Measurements from ENCODE around the gene SORBS1.

SORBS1 gene

DNA sequence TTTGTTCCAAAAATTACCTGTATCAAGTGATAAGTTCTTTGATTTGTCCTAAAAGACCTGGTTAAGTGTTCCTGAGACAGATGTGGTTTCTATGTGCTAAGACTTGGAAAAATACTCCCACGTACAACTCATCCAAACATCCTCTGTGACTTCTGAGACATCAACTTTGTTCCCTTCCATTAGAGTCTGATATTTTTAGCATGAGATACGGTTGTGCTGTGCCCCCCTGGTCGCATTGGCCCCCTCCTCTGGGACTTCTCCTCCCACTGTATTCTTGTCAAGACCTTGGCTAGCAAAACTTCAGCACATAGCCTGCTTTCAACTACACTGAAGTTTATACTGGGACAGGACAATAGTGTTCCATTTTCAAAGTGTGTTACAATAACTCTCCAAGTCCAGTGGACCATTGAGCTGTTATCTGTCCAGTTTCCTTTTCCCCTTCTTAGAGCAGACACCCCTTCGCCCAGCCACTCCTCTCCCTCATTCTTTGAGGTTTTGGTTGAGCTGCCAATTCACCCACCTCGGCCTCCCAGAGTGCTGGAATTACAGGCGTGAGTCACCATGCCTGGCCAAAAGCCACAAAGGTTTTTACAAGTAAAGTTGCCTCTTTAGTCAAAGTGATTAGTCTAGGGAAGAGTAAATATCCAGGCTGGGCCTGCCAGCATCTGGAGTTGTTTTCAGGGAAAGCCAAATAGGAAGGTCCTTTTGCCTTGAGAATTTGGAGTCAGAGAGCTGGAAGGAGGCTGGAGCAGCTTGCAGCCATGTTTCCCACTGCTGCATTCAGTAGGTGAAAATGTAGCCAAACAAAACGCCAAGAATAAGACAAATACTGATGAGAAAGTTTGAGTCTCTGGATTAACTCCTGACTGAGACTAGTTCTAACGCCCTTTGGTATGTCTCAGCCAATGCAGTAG, 252.5 kb downstream of the SORBS1 start:
- Mint-ChIP-seq H3K27ac (no peak overlapping the region), H3K4me3 (no peak overlapping the region), H3K9me3 (no peaks in the 10 kb centered on the region), H3K36me3 (ENCODE audit: low read depth) (no peaks in the 10 kb centered on the region), H3K27me3 (ENCODE audit: low read depth) (peaks cover 12% of the 10 kb centered on the region), H3K4me1 (ENCODE audit: low read depth) (peaks cover 15% of the 10 kb centered on the region)

DNA sequence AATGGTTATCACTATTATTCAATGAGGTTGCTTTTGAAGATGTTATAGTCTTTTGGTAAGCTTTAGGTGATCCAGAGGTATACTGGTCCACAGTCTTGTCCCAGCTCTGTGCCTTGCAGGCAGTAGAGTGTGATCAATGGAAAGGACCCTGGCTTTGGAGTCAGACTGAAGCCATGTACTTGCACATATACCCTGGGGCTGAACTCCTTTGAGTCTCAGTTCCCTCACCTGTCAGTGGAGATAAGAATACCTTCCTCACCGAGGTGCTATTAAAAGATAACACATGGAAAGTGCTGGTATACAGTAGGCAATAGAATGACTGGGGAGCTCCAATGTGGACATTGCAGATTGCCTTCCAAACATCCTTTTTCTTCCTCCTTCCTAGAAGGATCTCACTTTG, 254.3 kb downstream of the SORBS1 start:
- Mint-ChIP-seq H3K27me3 (ENCODE audit: low read depth) (peaks cover 9% of the 10 kb centered on the region), H3K9me3 (no peaks in the 10 kb centered on the region), H3K4me3 (no peak overlapping the region), H3K4me1 (ENCODE audit: low read depth) (peaks cover 15% of the 10 kb centered on the region), H3K27ac (no peak overlapping the region), H3K36me3 (ENCODE audit: low read depth) (no peaks in the 10 kb centered on the region)

DNA sequence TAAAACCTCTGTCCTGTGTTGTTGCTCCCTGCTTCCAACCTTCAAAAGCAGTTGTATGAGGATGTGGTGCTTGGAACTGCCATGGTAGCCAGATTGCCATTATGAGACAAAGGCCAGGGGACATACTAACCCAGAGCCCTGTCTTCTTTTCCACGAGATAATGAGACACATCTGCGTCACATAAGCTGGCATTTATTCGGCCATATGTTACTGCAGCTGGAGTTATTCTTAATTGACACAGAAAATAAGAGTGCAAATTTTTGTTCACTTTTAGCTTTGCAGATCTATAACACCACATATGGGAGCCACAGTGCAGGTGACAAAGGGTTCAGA, 254.9 kb downstream of the SORBS1 start:
- Mint-ChIP-seq H3K4me3 (no peak overlapping the region), H3K9me3 (no peaks in the 10 kb centered on the region), H3K4me1 (ENCODE audit: low read depth) (peaks cover 15% of the 10 kb centered on the region)

GRCh38 chr10:95305606-95306317, 255.4 kb downstream of the SORBS1 start:
- Mint-ChIP-seq H3K27me3 (ENCODE audit: low read depth) (peaks cover 5% of the 10 kb centered on the region), H3K36me3 (ENCODE audit: low read depth) (no peaks in the 10 kb centered on the region), H3K27ac (no peak overlapping the region), H3K4me3 (no peak overlapping the region), H3K4me1 (ENCODE audit: low read depth) (peaks cover 15% of the 10 kb centered on the region), H3K9me3 (no peaks in the 10 kb centered on the region)

More for the DNA sequence above, 254.9 kb downstream of the SORBS1 start:
- Mint-ChIP-seq H3K27me3 (ENCODE audit: low read depth) (peaks cover 6% of the 10 kb centered on the region), H3K27ac (no peak overlapping the region), H3K36me3 (ENCODE audit: low read depth) (no peaks in the 10 kb centered on the region)

DNA sequence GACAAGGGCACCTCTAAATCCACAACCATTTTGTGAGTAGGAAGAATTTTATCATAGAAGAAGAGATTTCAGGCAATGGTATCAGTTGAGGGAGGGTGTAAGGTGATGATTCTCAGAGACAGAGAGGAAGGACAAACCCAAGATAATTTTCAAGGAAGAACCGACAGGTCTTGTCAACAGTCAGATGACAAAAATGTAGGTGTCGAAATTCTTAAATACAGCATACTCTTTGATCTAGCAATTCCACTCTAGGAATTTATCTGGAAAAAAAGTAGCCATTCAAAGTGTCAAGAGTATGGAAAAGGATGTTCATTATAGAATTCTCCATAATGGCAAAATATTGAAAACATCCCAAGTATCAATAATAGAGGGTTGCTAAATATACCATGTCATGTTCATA, 256.2 kb downstream of the SORBS1 start:
- H3K4me3 Mint-ChIP-seq: no peak overlapping the region
- peaks cover 9% of the 10 kb centered on the region for H3K4me1 Mint-ChIP-seq (ENCODE audit: low read depth)
- H3K36me3 Mint-ChIP-seq (ENCODE audit: low read depth): no peaks in the 10 kb centered on the region
- H3K27ac Mint-ChIP-seq: no peak overlapping the region
- H3K27me3 Mint-ChIP-seq (ENCODE audit: low read depth): peaks cover 5% of the 10 kb centered on the region
- H3K9me3 Mint-ChIP-seq: no peaks in the 10 kb centered on the region

DNA sequence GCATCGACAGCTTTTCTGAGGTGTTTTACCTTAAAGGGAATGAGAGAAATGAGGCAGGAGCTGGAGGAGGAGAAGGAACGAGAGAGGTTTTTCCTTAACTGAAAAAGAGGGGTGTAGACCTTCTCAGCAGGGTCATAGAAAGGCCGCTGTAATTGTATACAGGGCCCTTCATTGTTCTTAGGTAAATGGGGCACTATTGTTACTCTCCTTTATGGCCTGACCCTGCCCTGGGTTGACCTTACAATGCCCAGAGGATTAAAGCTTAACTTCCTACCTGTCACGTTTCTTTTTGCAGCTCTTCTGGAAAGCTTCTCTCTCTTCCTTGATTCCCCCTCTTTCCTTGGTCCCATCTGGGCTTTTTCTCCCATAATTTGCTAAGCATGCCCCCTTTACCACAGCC, 256.7 kb downstream of the SORBS1 start:
- no peak overlapping the region for H3K4me3 Mint-ChIP-seq
- H3K9me3 Mint-ChIP-seq: no peaks in the 10 kb centered on the region
- no peak overlapping the region for H3K27ac Mint-ChIP-seq
- H3K4me1 Mint-ChIP-seq (ENCODE audit: low read depth): peaks cover 7% of the 10 kb centered on the region
- peaks cover 5% of the 10 kb centered on the region for H3K27me3 Mint-ChIP-seq (ENCODE audit: low read depth)
- no peaks in the 10 kb centered on the region for H3K36me3 Mint-ChIP-seq (ENCODE audit: low read depth)

GRCh38 chr10:95303950-95304349, 257.2 kb downstream of the SORBS1 start:
- no peak overlapping the region for H3K27ac Mint-ChIP-seq
- H3K36me3 Mint-ChIP-seq (ENCODE audit: low read depth): no peaks in the 10 kb centered on the region
- H3K4me3 Mint-ChIP-seq: no peak overlapping the region
- peaks cover 5% of the 10 kb centered on the region for H3K27me3 Mint-ChIP-seq (ENCODE audit: low read depth)
- no peaks in the 10 kb centered on the region for H3K9me3 Mint-ChIP-seq
- H3K4me1 Mint-ChIP-seq (ENCODE audit: low read depth): peaks cover 7% of the 10 kb centered on the region

- Mint-ChIP-seq H3K4me3 (no peak overlapping the region), H3K36me3 (ENCODE audit: low read depth) (no peaks in the 10 kb centered on the region), H3K9me3 (no peaks in the 10 kb centered on the region), H3K4me1 (ENCODE audit: low read depth) (peaks cover 4% of the 10 kb centered on the region), H3K27me3 (ENCODE audit: low read depth) (peaks cover 5% of the 10 kb centered on the region), H3K27ac (no peak overlapping the region)
Measured at GRCh38 chr10:95303535-95303934, 257.6 kb downstream of the SORBS1 start.

DNA sequence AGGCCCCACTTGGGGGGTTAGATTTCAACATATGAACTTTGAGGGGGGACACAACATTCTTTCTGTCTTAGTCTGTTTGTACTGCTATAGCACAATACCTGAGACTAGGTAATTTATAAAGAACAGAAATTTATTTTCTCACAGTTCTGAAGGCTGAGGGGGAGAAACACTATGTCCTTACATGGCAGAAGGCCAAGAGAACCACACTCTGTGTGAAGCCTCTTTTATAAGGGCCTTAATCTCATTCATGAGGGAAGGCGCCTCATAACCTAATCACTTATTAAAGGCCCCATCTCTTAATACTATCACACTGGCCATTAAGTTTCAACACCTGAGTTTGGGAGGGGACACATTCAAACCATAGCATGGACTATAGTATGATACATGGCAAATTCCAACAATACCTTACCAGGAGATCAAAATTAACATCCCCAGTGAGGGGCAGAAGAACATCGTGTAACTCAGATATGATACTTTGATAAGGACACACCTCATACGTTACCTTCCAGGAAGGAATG, 261.1 kb downstream of the SORBS1 start:
- Mint-ChIP-seq H3K9me3 (no peaks in the 10 kb centered on the region), H3K27ac (no peak overlapping the region), H3K27me3 (ENCODE audit: low read depth) (no peaks in the 10 kb centered on the region), H3K36me3 (ENCODE audit: low read depth) (no peaks in the 10 kb centered on the region), H3K4me3 (no peak overlapping the region), H3K4me1 (ENCODE audit: low read depth) (peaks cover 8% of the 10 kb centered on the region)

DNA sequence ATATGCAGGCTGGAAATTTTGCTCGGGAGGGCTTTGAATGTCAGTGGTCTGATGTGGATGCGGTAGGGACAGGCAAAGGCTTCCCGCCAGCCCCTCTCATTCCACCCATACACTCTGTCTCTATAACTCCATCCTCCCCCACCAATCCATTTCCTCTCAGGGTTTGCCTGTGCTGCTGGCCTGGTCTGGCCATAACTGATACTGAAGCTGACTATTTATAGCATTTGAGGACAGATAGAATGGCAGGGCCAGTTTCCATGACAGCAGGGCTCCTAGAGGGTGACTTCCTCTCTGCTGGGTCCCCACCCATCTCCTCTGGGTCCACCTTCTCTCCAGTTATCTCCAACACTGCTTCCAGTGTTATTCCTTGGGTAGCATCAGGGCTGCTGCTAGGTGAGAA, 263.8 kb downstream of the SORBS1 start:
- no peak overlapping the region for H3K27ac Mint-ChIP-seq
- peaks cover 11% of the 10 kb centered on the region for H3K27me3 Mint-ChIP-seq (ENCODE audit: low read depth)
- peaks cover 23% of the 10 kb centered on the region for H3K4me1 Mint-ChIP-seq (ENCODE audit: low read depth)
- no peak overlapping the region for H3K4me3 Mint-ChIP-seq
- H3K36me3 Mint-ChIP-seq (ENCODE audit: low read depth): no peaks in the 10 kb centered on the region
- no peaks in the 10 kb centered on the region for H3K9me3 Mint-ChIP-seq

GRCh38 chr10:95296764-95297163, 264.4 kb downstream of the SORBS1 start:
- peaks cover 23% of the 10 kb centered on the region for H3K4me1 Mint-ChIP-seq (ENCODE audit: low read depth)
- no peak overlapping the region for H3K27ac Mint-ChIP-seq

GRCh38 chr10:95295031-95295755, 266.0 kb downstream of the SORBS1 start:
- H3K4me1 Mint-ChIP-seq (ENCODE audit: low read depth): peaks cover 27% of the 10 kb centered on the region
- H3K4me3 Mint-ChIP-seq: peak overlapping the region; percentile 59
- no peaks in the 10 kb centered on the region for H3K9me3 Mint-ChIP-seq
- peak overlapping the region; percentile 85 for H3K27ac Mint-ChIP-seq
- H3K27me3 Mint-ChIP-seq (ENCODE audit: low read depth): peaks cover 21% of the 10 kb centered on the region
- no peaks in the 10 kb centered on the region for H3K36me3 Mint-ChIP-seq (ENCODE audit: low read depth)

More at GRCh38 chr10:95296764-95297163, 264.4 kb downstream of the SORBS1 start:
- no peaks in the 10 kb centered on the region for H3K36me3 Mint-ChIP-seq (ENCODE audit: low read depth)
- no peaks in the 10 kb centered on the region for H3K9me3 Mint-ChIP-seq
- H3K4me3 Mint-ChIP-seq: no peak overlapping the region
- peaks cover 13% of the 10 kb centered on the region for H3K27me3 Mint-ChIP-seq (ENCODE audit: low read depth)

- peak overlapping the region; percentile 34 for H3K27ac Mint-ChIP-seq
- H3K36me3 Mint-ChIP-seq (ENCODE audit: low read depth): no peaks in the 10 kb centered on the region
- no peaks in the 10 kb centered on the region for H3K9me3 Mint-ChIP-seq
- H3K4me1 Mint-ChIP-seq (ENCODE audit: low read depth): peaks cover 30% of the 10 kb centered on the region
- peaks cover 32% of the 10 kb centered on the region for H3K27me3 Mint-ChIP-seq (ENCODE audit: low read depth)
- H3K4me3 Mint-ChIP-seq: no peak overlapping the region
Measured at GRCh38 chr10:95293631-95294030, 267.5 kb downstream of the SORBS1 start.

GRCh38 chr10:95291365-95292039, 269.7 kb downstream of the SORBS1 start:
- peaks cover 33% of the 10 kb centered on the region for H3K4me1 Mint-ChIP-seq (ENCODE audit: low read depth)

More at GRCh38 chr10:95291365-95292039, 269.7 kb downstream of the SORBS1 start:
- Mint-ChIP-seq H3K36me3 (ENCODE audit: low read depth) (no peaks in the 10 kb centered on the region), H3K4me3 (peak overlapping the region; percentile 78), H3K27me3 (ENCODE audit: low read depth) (peaks cover 49% of the 10 kb centered on the region), H3K27ac (peak overlapping the region; percentile 64), H3K9me3 (no peaks in the 10 kb centered on the region)

Measured in T-helper 1 cell treated with Interleukin-12 subunit alpha and Interleukin-12 subunit beta and Interleukin-4 antibody, amounts not matched to agents 30 μg/mL and 1 μg/mL, for 36 hours (primary cell).